ENCODE measurements around the gene GABBR2. TPM values are rescaled to one million over a fixed set of nuclear protein-coding genes. Genes with fewer than 3 reads are reported as not detected.
A peak's percentile ranks its signal among the peaks of the same experiment; 100 is the strongest.

GABBR2 gene
- total and polyA plus RNA-seq, 9 of the 15 experiments (the other 6 are each of a cell fraction or from before 2014, with no cell fraction given) = 0.15 to 1.9 (median 0.32) TPM

DNA sequence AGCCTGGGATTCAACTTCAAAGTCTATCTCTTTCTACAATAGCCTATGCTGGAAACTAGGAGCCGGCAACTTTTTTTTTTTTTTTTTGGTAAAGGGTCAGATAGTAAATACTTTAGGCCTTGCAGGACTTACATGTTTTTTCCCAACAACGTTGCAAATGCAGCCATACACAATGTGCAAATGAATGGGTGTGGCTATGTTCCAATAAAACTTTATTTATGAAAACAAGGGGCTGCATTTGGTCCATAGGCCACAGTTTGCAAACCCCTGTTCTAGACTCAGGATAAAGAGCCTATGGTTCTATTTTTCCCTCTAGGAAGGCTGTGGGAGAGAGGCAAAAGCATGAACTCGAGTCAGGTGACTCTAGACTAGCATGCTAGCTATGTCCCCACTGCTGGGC, 189.1 kb downstream of the GABBR2 start:
- H4K20me1 ChIP-seq (replicated peaks; ENCODE audit: control insufficient read depth, insufficient read depth, low read length) = no peaks in the 10 kb centered on the region
- H3K4me2 ChIP-seq (ENCODE audit: insufficient read depth, low read length) = no peak overlapping the region
- no peaks in the 10 kb centered on the region for H3K9me3 ChIP-seq (replicated peaks; ENCODE audit: control insufficient read depth, insufficient read depth, low read depth, low read length)
- DNase-seq (ENCODE audit: extremely low read depth in 1 of 4, low spot score in 3 of 4) (no peak), FAIRE-seq (no peak), ATAC-seq (no peak)
- no peaks in the 10 kb centered on the region for H3K36me3 ChIP-seq (ENCODE audit: control insufficient read depth, insufficient read depth, low read length)
- no peak overlapping the region for H2AFZ ChIP-seq (ENCODE audit: low read depth, low read length)
- H3K4me3 ChIP-seq = no peak overlapping the region
- H3K9ac ChIP-seq (ENCODE audit: insufficient read depth in 1 of 2, low read depth in 2 of 2, low read length in 2 of 2) = no peak overlapping the region
- no peaks in the 10 kb centered on the region for H3K79me2 ChIP-seq (ENCODE audit: control insufficient read depth, insufficient read depth, low read length)
- in situ Hi-C loops (cut with MboI) (no loop called here), intact Hi-C loops (cut with micrococcal nuclease) (no loop called here)
- 33% methylated on average over 3 of the region's 3 CpGs for WGBS (ENCODE audit: insufficient coverage, low coverage, missing lambda C conversion rate)
- POLR2A ChIA-PET = interaction anchor here (1.1 kb wide), 1 partner anchor 71 kb away, joined by 3 read pairs; no protein-coding TSS in a partner anchor
- no peaks in the 10 kb centered on the region for H3K9me1 ChIP-seq (ENCODE audit: control insufficient read depth, insufficient read depth, low read length)
- H3K27ac ChIP-seq (ENCODE audit: extremely low read depth, low read depth, low read length) = no peak overlapping the region
- no peaks in the 10 kb centered on the region for H3K4me1 ChIP-seq (replicated peaks in 1 of 2; ENCODE audit: control insufficient read depth in 2 of 2, insufficient read depth in 2 of 2, low read length in 2 of 2)
- BruUV-seq (replicated peaks) = no TSS peak
- CTCF ChIA-PET (ENCODE audit: low intra/inter-chr PET ratio) = no interaction called here
- no peaks in the 10 kb centered on the region for H3K27me3 ChIP-seq (ENCODE audit: control insufficient read depth in 2 of 2, insufficient read depth in 2 of 2, low read length in 2 of 2)
- no peak for TF ChIP-seq MAX (CRISPR knock-in tag; IDR thresholded peaks at IDR 0.05)
- no peak for TF ChIP-seq SMAD4 (CRISPR knock-in tag; conservative IDR thresholded peaks at IDR 0.05)
- peak; percentile 91 for TF ChIP-seq ZBTB40 (IDR thresholded peaks at IDR 0.05)
- TF ChIP-seq ZBTB40 (CRISPR knock-in tag; IDR thresholded peaks at IDR 0.05) = peak; percentile 64; the same call in 1 of the 2 replicates

Data from K562 (cell line).